HepG2 (cell line): ENCODE results near the gene LATS1. TPM values are rescaled to one million over a fixed set of nuclear protein-coding genes. Genes with fewer than 3 reads are reported as not detected.
A peak's percentile ranks its signal among the peaks of the same experiment; 100 is the strongest.

ENCODE experiments used
- ATF6 ChIP-seq: sonication (generic); formaldehyde crosslinking; conservative IDR thresholded peaks from 2 replicates; pipeline ENCODE4 v1.4.0; 2020; ENCODE audit warnings: missing genetic modification reagents
- CHD2 ChIP-seq: IDR thresholded peaks from 2 replicates; pipeline ENCODE4 v1.6.1; 2011; ENCODE audit warnings: low read depth, low read length, improper control_type of control experiment
- DMTF1 ChIP-seq: sonication (generic); formaldehyde crosslinking; IDR thresholded peaks from 2 replicates; pipeline ENCODE4 v1.4.0; 2020; ENCODE audit warnings: mild to moderate bottlenecking, missing genetic modification reagents
- DR1 ChIP-seq: sonication (generic); formaldehyde crosslinking; IDR thresholded peaks from 2 replicates; pipeline ENCODE4 v1.8.0; 2021; ENCODE audit warnings: mild to moderate bottlenecking, missing genetic modification reagents, inconsistent platforms
- FOXC1 ChIP-seq: sonication (generic); formaldehyde crosslinking; IDR thresholded peaks from 2 replicates; pipeline ENCODE4 v1.8.0; 2022; ENCODE audit warnings: mild to moderate bottlenecking, missing genetic modification reagents, borderline replicate concordance
- GLI4 ChIP-seq: sonication (generic); formaldehyde crosslinking; IDR thresholded peaks from 2 replicates; pipeline ENCODE4 v1.5.1; 2020; ENCODE audit warnings: missing genetic modification reagents, mild to moderate bottlenecking, moderate library complexity, borderline replicate concordance
- HNRNPUL1 ChIP-seq: fragments of 200-400 bp; formaldehyde crosslinking; IDR thresholded peaks from 2 replicates; pipeline ENCODE4 v1.6.1; 2017; ENCODE audit warnings: low read depth, mild to moderate bottlenecking, low read length, moderate library complexity
- HOXD1 ChIP-seq: sonication (generic); formaldehyde crosslinking; IDR thresholded peaks from 2 replicates; pipeline ENCODE4 v1.5.0; 2020; ENCODE audit warnings: missing genetic modification reagents
- KLF13 ChIP-seq: sonication (generic); formaldehyde crosslinking; IDR thresholded peaks from 2 replicates; pipeline ENCODE4 v1.4.0; 2020; ENCODE audit warnings: mild to moderate bottlenecking, missing genetic modification reagents
- PHF20 ChIP-seq: sonication (generic); formaldehyde crosslinking; IDR thresholded peaks from 2 replicates; pipeline ENCODE4 v1.5.0; 2020; ENCODE audit warnings: mild to moderate bottlenecking, missing genetic modification reagents
- RAD21 ChIP-seq: fragments of 450-650 bp; formaldehyde crosslinking; IDR thresholded peaks from 2 replicates; pipeline ENCODE4 v1.5.0; 2020; ENCODE audit warnings: mild to moderate bottlenecking
- SAFB2 ChIP-seq: sonication (generic); formaldehyde crosslinking; IDR thresholded peaks from 2 replicates; pipeline ENCODE4 v1.5.1; 2020; ENCODE audit warnings: missing genetic modification reagents, low read depth, mild to moderate bottlenecking, borderline replicate concordance
- STAT5B ChIP-seq: sonication (generic); formaldehyde crosslinking; IDR thresholded peaks from 2 replicates; pipeline ENCODE4 v1.4.0; 2020; ENCODE audit warnings: missing genetic modification reagents
- ZBTB43 ChIP-seq: sonication (generic); formaldehyde crosslinking; conservative IDR thresholded peaks from 2 replicates; pipeline ENCODE4 v1.4.0; 2020; ENCODE audit warnings: missing genetic modification reagents
- ZNF232 ChIP-seq: sonication (generic); formaldehyde crosslinking; IDR thresholded peaks from 2 replicates; pipeline ENCODE4 v1.4.0; 2020; ENCODE audit warnings: missing genetic modification reagents, borderline replicate concordance
- ZNF251 ChIP-seq: sonication (generic); formaldehyde crosslinking; IDR thresholded peaks from 2 replicates; pipeline ENCODE4 v1.9.0; 2021; ENCODE audit warnings: mild to moderate bottlenecking, missing genetic modification reagents
- ZNF263 ChIP-seq: sonication (generic); formaldehyde crosslinking; IDR thresholded peaks from 2 replicates; pipeline ENCODE4 v1.4.0; 2020; ENCODE audit warnings: missing genetic modification reagents
- ZNF335 ChIP-seq: sonication (generic); formaldehyde crosslinking; IDR thresholded peaks from 2 replicates; pipeline ENCODE4 v1.4.0; 2020; ENCODE audit warnings: missing genetic modification reagents
- ZNF350 ChIP-seq: sonication (generic); formaldehyde crosslinking; IDR thresholded peaks from 2 replicates; pipeline ENCODE4 v1.4.0; 2020; ENCODE audit warnings: mild to moderate bottlenecking, low read depth, missing genetic modification reagents, borderline replicate concordance
- ZNF670 ChIP-seq: sonication (generic); formaldehyde crosslinking; IDR thresholded peaks from 2 replicates; pipeline ENCODE4 v1.8.0; 2022; ENCODE audit warnings: mild to moderate bottlenecking, missing genetic modification reagents, borderline replicate concordance
- ZNF672 ChIP-seq: sonication (generic); formaldehyde crosslinking; IDR thresholded peaks from 2 replicates; pipeline ENCODE4 v1.8.1; 2022; ENCODE audit warnings: missing genetic modification reagents
- ZNF740 ChIP-seq: sonication (generic); formaldehyde crosslinking; IDR thresholded peaks from 2 replicates; pipeline ENCODE4 v1.4.0; 2020; ENCODE audit warnings: missing genetic modification reagents
- ZSCAN30 ChIP-seq: sonication (generic); formaldehyde crosslinking; IDR thresholded peaks from 2 replicates; pipeline ENCODE4 v1.5.0; 2020; ENCODE audit warnings: mild to moderate bottlenecking, missing genetic modification reagents
- polyA plus RNA-seq, 8 experiments: library from polyadenylated mRNA; depleted of rRNA in 3 of 8; stranded (reverse) in 7 of 8; unstranded in 1 of 8; fragments of >200 nt; fragmentation: Illumina TruSeq in 4 of 8; extraction: Trizol in 4 of 8; gene quantifications; 2 replicates each; pipeline versions ENCODE4 v1.2.1 to v1.2.3, GENCODE V29; 2011 to 2016; ENCODE audit warnings: low read depth in 4 of 8, missing spikeins in 1 of 8, mixed read lengths in 1 of 8; ENCODE audit not compliant: insufficient read depth in 1 of 8
- total RNA-seq, 5 experiments: library from RNA; depleted of rRNA; stranded (reverse); fragments of >200 nt; fragmentation: Illumina TruSeq; extraction: Trizol; gene quantifications; 2 replicates each; pipeline ENCODE4 v1.2.3, GENCODE V29; 2016; ENCODE audit warnings: low read depth in 1 of 5

LATS1 gene
- total and polyA plus RNA-seq, 2 of the 13 experiments (the other 11 are each of a cell fraction or from before 2014, with no cell fraction given): 9.9 to 12.6 TPM

GRCh38 chr6:149717588-149718458 is at the start of gene LATS1 (continued):
- TF ChIP-seq ZNF335 (no peak; the same call in 1 of the 2 replicates), RAD21 (CRISPR knock-in tag) (peak; percentile 63), ZBTB43 (CRISPR knock-in tag) (no peak; the same call in 1 of the 2 replicates), ZSCAN30 (CRISPR knock-in tag) (peak; percentile 89), DR1 (CRISPR knock-in tag) (peak; percentile 94), CHD2 (0 out of 2 replicates have a peak, but pooled peaks have one; percentile 26), ZNF263 (0 out of 2 replicates have a peak, but pooled peaks have one; percentile 13), ZNF232 (peak; percentile 8; the same call in 1 of the 2 replicates), ZNF672 (CRISPR knock-in tag) (0 out of 2 replicates have a peak, but pooled peaks have one; percentile 2), FOXC1 (CRISPR knock-in tag) (peak; percentile 95), KLF13 (CRISPR knock-in tag) (peak; percentile 89; the same call in 1 of the 2 replicates), DMTF1 (CRISPR knock-in tag) (peak; percentile 99; the same call in 1 of the 2 replicates), GLI4 (CRISPR knock-in tag) (peak; percentile 96; the same call in 1 of the 2 replicates), HNRNPUL1 (peak; percentile 88; the same call in 1 of the 2 replicates), ZNF251 (CRISPR knock-in tag) (no peak), PHF20 (CRISPR knock-in tag) (peak; percentile 93), ZNF740 (CRISPR knock-in tag) (peak; percentile 82), SAFB2 (peak; percentile 95; the same call in 1 of the 2 replicates), HOXD1 (CRISPR knock-in tag) (peak; percentile 86; the same call in 1 of the 2 replicates), STAT5B (CRISPR knock-in tag) (peak; percentile 55), ZNF670 (CRISPR knock-in tag) (peak; percentile 88), ATF6 (CRISPR knock-in tag) (peak; percentile 2; the same call in 1 of the 2 replicates), ZNF350 (peak; percentile 99)
